Skeletal muscle tissue (tissue), 4 donors: ENCODE measurements around the gene KHK. TPM values are rescaled to one million over a fixed set of nuclear protein-coding genes. Genes with fewer than 3 reads are reported as not detected.
A peak's percentile ranks its signal among the peaks of the same experiment; 100 is the strongest.

Experiments
- H3K27ac ChIP-seq: one replicate; pipeline ENCODE4 v1.7.0; 2013; ENCODE audit warnings: mild to moderate bottlenecking, low read depth, low read length, inconsistent platforms
- H3K27me3 ChIP-seq, 3 donors: one replicate each; pipeline ENCODE4 v1.7.0; 2013; ENCODE audit warnings: low read length in 3 of 3; ENCODE audit not compliant: control insufficient read depth in 3 of 3, insufficient read depth in 3 of 3
- H3K36me3 ChIP-seq, 3 donors: one replicate each; pipeline ENCODE4 v1.7.0; 2013; ENCODE audit warnings: low read length in 3 of 3; ENCODE audit not compliant: control insufficient read depth in 3 of 3, insufficient read depth in 3 of 3
- H3K4me1 ChIP-seq, 3 donors: one replicate each; pipeline ENCODE4 v1.7.0; 2013; ENCODE audit warnings: low read length in 3 of 3, mild to moderate bottlenecking in 3 of 3; ENCODE audit not compliant: control insufficient read depth in 3 of 3, insufficient read depth in 3 of 3
- H3K4me3 ChIP-seq, 3 donors: one replicate each; pipeline ENCODE4 v1.7.0; 2013; ENCODE audit warnings: low read length in 3 of 3
- H3K9ac ChIP-seq, 3 donors: one replicate each; pipeline ENCODE4 v1.7.0; 2013; ENCODE audit warnings: low read length in 3 of 3, mild to moderate bottlenecking in 3 of 3, moderate library complexity in 2 of 3, low read depth in 1 of 3
- H3K9me3 ChIP-seq, 3 donors: one replicate each; pipeline ENCODE4 v1.7.0; 2013; ENCODE audit warnings: low read length in 3 of 3; ENCODE audit not compliant: control insufficient read depth in 3 of 3
- total RNA-seq: library from RNA; depleted of rRNA; stranded (reverse); fragments of >200 nt; gene quantifications from one replicate; pipeline ENCODE4 v1.2.3, GENCODE V29; 2014
- donor health status: Osteomylitis.

Gene KHK
- total RNA-seq, 1 donor from 2014 or later: 2.1 TPM

GRCh38 chr2:27049422-27050280, 36.9 kb upstream of the KHK start:
- H3K27me3 ChIP-seq: no peaks in the 10 kb centered on the region

GRCh38 chr2:27050281-27050995, 36.1 kb upstream of the KHK start:
- no peaks in the 10 kb centered on the region for H3K9me3 ChIP-seq
- peak overlapping the region; percentile 83 for H3K27ac ChIP-seq

More at GRCh38 chr2:27049422-27050280, 36.9 kb upstream of the KHK start:
- Histone ChIP-seq H3K9me3 (no peaks in the 10 kb centered on the region), H3K27ac (peak overlapping the region; percentile 83), H3K4me3 (peak overlapping the region; percentile 81 to 86 (median 83)), H3K4me1 (peaks cover 18 to 25% (median 20%) of the 10 kb centered on the region in 3 donors), H3K36me3 (peaks cover 9 to 17% (median 13%) of the 10 kb centered on the region in 3 donors), H3K9ac (peak overlapping the region; percentile 71 to 85 (median 80))

GRCh38 chr2:27050996-27051901, 35.3 kb upstream of the KHK start, which contains the start of gene AGBL5:
TSS of gene AGBL5 (plus strand) at chr2:27051668. CDS start at chr2:27052959, 1,291 bp downstream.
- peaks cover 23 to 33% (median 29%) of the 10 kb centered on the region in 3 donors for H3K36me3 ChIP-seq
- H3K27ac ChIP-seq: peak within 1 kb of the TSS; percentile 83
- no peaks in the 10 kb centered on the region for H3K9me3 ChIP-seq
- H3K9ac ChIP-seq: peak within 1 kb of the TSS; percentile 71 to 85 (median 80)
- H3K27me3 ChIP-seq: no peaks in the 10 kb centered on the region
- peaks cover 18 to 25% (median 20%) of the 10 kb centered on the region in 3 donors for H3K4me1 ChIP-seq
- H3K4me3 ChIP-seq: peak within 1 kb of the TSS; percentile 83 to 86 (median 83)

More at GRCh38 chr2:27050281-27050995, 36.1 kb upstream of the KHK start:
- Histone ChIP-seq H3K27me3 (no peaks in the 10 kb centered on the region), H3K4me3 (peak overlapping the region; percentile 81 to 86 (median 83)), H3K36me3 (peaks cover 17 to 25% (median 21%) of the 10 kb centered on the region in 3 donors), H3K9ac (peak overlapping the region; percentile 71 to 85 (median 80)), H3K4me1 (peaks cover 18 to 25% (median 20%) of the 10 kb centered on the region in 3 donors)

GRCh38 chr2:27051902-27052645, 34.5 kb upstream of the KHK start:
- H3K27ac ChIP-seq: peak overlapping the region; percentile 39
- H3K4me3 ChIP-seq: peak overlapping the region; percentile 83 to 86 (median 83)
- H3K36me3 ChIP-seq: peaks cover 23 to 37% (median 37%) of the 10 kb centered on the region in 3 donors
- no peaks in the 10 kb centered on the region for H3K27me3 ChIP-seq
- peak overlapping the region; percentile 69 to 77 (median 71) for H3K9ac ChIP-seq
- H3K4me1 ChIP-seq: peaks cover 18 to 25% (median 20%) of the 10 kb centered on the region in 3 donors
- H3K9me3 ChIP-seq: no peaks in the 10 kb centered on the region

GRCh38 chr2:27053321-27053720, 33.3 kb upstream of the KHK start:
- H3K9me3 ChIP-seq: no peaks in the 10 kb centered on the region
- peaks cover 18 to 25% (median 20%) of the 10 kb centered on the region in 3 donors for H3K4me1 ChIP-seq
- H3K9ac ChIP-seq: no peak overlapping the region
- peaks cover 28 to 47% (median 46%) of the 10 kb centered on the region in 3 donors for H3K36me3 ChIP-seq
- no peaks in the 10 kb centered on the region for H3K27me3 ChIP-seq
- H3K27ac ChIP-seq: no peak overlapping the region
- H3K4me3 ChIP-seq: no peak overlapping the region

- no peaks in the 10 kb centered on the region for H3K27me3 ChIP-seq
- H3K4me3 ChIP-seq: no peak overlapping the region
- no peaks in the 10 kb centered on the region for H3K9me3 ChIP-seq
- peaks cover 18 to 25% (median 20%) of the 10 kb centered on the region in 3 donors for H3K4me1 ChIP-seq
- H3K9ac ChIP-seq: no peak overlapping the region
- H3K36me3 ChIP-seq: peaks cover 31 to 50% (median 49%) of the 10 kb centered on the region in 3 donors
- H3K27ac ChIP-seq: no peak overlapping the region
Measured at GRCh38 chr2:27053776-27054175, 32.8 kb upstream of the KHK start.

DNA sequence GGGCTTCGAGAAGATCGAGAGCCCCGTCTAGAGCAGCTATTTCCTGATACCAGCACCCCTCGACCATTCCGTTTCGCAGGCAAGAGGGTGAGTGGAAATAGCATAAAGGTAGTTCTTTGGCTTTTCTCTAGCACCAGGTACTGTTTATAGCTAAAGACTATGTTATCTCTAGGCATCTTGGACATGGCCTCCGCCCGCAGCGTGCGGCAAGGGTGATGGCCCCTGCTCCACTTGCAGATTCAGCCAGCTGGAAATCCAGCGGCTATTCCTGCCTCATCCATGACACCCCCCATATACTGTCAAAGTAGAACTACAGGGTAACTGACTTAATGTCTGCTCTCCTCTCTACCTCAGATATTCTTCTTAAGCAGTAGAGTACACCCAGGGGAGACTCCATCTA, 31.9 kb upstream of the KHK start:
- no peaks in the 10 kb centered on the region for H3K9me3 ChIP-seq
- H3K4me1 ChIP-seq: peaks cover 12 to 19% (median 14%) of the 10 kb centered on the region in 3 donors
- H3K27me3 ChIP-seq: no peaks in the 10 kb centered on the region
- H3K9ac ChIP-seq: no peak overlapping the region
- peaks cover 31 to 59% (median 55%) of the 10 kb centered on the region in 3 donors for H3K36me3 ChIP-seq
- no peak overlapping the region for H3K4me3 ChIP-seq
- no peak overlapping the region for H3K27ac ChIP-seq

DNA sequence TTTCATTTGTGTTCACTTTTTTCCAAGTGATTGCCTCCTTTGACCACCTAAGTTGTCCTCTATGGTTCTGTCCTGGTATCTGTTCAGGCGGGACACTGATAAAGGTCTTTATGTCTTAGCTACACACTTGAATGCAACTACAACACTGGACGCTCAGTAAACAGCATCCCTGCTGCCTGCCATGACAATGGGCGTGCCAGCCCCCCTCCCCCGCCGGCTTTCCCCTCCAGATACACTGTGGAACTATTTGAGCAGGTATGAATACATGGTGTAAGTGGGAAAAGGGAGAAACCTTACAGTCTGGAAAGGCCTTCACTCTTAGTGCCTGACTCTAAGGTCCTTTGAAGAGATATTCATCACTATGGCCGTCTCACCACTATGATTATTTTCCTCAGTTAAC, 29.4 kb upstream of the KHK start:
- H3K4me1 ChIP-seq: peaks cover 1 to 3% (median 2%) of the 10 kb centered on the region in 3 donors
- H3K27ac ChIP-seq: no peak overlapping the region
- H3K27me3 ChIP-seq: no peaks in the 10 kb centered on the region
- no peaks in the 10 kb centered on the region for H3K9me3 ChIP-seq
- no peak overlapping the region for H3K9ac ChIP-seq
- H3K36me3 ChIP-seq: peaks cover 31 to 65% (median 57%) of the 10 kb centered on the region in 3 donors
- no peak overlapping the region for H3K4me3 ChIP-seq
